ENCODE data around the gene VPS51.
"Not testable (repeated sequence)": the region's sequence is repeated elsewhere in the genome, so short reads cannot be mapped to it uniquely, and the experiment has no call there.

VPS51 gene

DNA sequence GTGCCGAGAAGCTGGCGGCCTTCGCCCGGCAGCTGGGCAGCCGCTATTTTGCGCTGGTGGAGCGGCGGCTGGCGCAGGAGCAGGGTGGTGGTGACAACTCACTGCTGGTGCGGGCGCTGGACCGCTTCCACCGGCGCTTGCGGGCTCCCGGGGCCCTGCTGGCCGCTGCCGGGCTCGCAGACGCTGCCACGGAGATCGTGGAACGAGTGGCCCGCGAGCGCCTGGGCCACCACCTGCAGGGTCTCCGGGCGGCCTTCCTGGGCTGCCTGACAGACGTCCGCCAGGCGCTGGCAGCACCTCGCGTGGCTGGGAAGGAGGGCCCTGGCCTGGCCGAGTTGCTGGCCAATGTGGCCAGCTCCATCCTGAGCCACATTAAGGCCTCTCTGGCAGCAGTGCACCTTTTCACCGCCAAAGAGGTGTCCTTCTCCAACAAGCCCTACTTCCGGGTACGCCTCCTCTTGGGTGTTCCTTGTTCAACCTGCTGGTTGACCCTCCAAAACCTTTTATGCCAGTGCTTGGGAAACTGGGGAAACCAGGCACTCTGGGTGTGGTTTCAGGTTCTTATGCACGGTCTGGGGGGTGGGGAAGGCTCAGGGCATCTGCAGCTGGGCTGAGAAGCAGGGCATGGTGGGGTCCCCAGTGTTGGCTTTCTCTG lies 12.6 kb downstream of the VPS51 start:
- no peak for DNase-seq

GRCh38 chr11:65109231-65110198 lies 13.5 kb downstream of the VPS51 start:
- DNase-seq: no peak

DNA sequence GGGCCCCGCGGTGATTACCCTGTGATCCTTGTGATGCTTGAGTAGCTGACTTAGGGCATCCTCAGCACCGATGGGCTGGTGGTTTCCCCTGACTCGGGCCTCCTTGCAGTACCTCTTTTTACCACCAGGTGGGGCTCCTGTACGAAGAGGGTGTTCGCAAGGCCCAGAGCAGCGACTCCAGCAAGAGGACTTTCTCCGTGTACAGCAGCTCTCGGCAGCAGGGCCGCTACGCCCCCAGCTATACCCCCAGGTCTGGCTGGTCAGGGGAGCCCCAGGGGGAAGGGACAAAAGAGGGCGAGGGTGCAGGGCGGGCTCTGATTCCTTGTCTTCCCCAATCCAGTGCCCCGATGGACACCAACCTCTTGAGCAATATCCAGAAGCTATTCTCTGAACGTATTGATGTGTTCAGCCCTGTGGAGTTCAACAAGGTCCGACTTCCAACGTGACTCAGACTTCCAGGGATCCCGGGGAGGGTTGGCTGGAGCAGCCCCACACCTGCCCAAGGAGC lies 14.4 kb downstream of the VPS51 start:
- peak; percentile 97 for DNase-seq

- no peak for DNase-seq
These were observed 15.2 kb downstream of the VPS51 start for GRCh38 chr11:65111159-65111743.

DNA sequence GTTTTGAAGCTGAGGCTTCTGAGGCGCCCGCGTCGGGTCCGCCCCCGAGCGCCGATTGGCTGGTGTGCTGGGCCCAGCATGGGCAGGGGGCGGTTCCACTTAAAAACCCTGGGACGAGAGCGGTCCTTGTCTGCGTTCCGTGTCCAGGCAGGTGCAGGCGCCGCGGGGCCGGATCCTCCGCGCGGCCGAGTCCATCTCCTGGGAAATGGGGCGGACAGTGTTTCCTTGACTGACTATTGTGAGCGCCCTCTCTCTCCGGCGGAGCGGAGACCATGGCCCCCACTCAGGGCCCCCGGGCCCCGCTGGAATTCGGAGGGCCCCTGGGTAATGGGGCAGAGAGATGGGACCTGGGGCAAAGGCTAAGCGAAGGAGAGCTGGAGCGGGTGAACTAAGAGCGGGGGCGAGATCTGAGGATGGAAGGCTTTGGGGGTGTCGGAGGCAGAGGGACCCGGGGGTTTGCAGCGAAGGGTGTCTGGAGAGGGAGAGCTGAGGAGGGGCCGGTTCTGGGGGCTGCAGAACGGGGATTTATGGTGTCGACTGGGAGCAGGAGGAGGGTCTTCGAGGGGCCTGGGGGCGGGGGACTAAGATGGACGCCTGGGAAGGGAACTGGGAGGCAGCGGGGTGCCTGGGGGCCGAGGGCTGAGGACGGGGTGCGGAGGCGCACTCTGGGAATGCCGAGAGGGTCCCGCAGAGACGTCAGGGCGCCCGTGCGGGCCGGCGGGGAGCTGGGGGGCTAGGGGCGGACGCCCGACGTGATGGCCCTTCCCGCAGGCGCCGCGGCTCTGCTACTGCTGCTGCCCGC lies 15.9 kb downstream of the VPS51 start, which contains the start of gene TM7SF2:
Gene TM7SF2, plus strand, starts transcription at position 129 of the 802 bp plus-strand sequence. Its CDS starts 144 bp downstream, at position 273.
- peak; percentile 93 for DNase-seq

DNA sequence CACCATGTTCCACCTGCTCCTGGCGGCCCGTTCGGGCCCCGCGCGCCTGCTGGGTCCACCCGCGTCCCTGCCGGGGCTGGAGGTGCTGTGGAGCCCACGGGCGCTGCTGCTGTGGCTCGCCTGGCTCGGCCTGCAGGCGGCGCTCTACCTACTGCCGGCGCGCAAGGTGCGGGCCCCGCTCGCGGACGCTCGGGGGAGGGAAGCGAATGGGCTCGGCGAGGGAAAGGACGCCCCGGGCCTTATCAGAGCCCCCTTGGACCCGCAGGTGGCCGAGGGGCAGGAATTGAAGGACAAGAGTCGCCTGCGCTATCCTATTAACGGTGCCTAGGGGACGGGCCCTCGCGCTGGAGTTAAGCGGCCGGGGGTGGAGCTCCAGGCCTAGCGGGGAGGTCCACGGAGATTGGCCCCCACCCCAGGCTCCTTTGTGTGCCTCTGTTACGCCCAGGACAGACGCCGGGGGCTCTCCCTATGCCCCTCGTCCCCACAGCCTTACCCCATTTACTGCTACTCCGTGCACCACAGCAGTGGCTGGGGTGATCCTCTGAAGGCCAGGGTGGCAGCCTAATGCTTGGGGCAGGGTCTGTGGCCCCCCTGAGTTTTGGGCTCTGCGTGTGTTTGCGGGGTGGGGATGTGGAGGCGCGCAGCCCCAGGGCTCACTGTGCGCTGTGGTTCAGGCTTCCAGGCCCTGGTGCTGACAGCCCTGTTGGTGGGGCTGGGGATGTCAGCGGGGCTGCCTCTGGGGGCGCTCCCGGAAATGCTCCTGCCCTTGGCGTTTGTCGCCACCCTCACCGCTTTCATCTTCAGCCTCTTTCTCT lies 16.7 kb downstream of the VPS51 start:
- DNase-seq: peak; percentile 74

DNA sequence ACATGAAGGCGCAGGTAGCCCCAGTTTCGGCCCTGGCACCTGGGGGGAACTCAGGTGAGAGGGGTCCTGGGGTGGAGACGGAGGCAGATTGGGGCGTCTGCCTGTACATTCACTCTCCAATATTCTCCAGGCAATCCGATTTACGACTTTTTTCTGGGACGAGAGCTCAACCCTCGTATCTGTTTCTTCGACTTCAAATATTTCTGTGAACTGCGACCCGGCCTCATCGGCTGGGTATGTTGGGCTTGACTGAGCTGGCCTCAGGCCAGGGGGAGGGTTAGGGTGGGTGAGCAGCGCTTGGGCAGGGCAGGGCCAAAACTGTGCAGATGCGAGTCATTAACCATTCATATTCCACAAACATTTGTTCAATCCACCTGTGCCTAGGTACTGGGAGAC lies 17.3 kb downstream of the VPS51 start:
- no peak for DNase-seq

DNA sequence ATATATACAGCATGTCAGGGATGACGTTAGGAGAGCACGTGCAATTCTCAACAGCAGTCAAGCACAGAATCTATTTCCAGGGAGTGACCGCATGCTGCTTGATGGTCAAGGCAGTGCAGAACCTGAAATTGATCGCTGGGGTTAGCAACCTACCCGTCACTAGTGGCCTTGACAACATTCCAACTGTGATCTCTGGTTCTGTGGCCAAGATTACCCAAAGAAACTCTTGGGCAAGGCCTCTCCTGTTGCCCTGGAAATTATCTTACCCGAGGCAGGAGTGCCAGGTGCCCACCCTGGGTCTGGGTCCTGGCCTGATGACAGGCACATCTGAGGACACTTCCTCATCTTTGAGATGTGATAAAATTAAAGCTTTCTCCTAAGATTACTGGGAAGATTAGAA lies 17.8 kb downstream of the VPS51 start:
- no peak for DNase-seq

- no peak for DNase-seq
These were observed 18.6 kb downstream of the VPS51 start for GRCh38 chr11:65114538-65115171.

- no peak for DNase-seq
These were observed 19.5 kb downstream of the VPS51 start for GRCh38 chr11:65115361-65116082.

- peak; percentile 61 for DNase-seq
These were observed 20.6 kb downstream of the VPS51 start for GRCh38 chr11:65116370-65117205.

DNA sequence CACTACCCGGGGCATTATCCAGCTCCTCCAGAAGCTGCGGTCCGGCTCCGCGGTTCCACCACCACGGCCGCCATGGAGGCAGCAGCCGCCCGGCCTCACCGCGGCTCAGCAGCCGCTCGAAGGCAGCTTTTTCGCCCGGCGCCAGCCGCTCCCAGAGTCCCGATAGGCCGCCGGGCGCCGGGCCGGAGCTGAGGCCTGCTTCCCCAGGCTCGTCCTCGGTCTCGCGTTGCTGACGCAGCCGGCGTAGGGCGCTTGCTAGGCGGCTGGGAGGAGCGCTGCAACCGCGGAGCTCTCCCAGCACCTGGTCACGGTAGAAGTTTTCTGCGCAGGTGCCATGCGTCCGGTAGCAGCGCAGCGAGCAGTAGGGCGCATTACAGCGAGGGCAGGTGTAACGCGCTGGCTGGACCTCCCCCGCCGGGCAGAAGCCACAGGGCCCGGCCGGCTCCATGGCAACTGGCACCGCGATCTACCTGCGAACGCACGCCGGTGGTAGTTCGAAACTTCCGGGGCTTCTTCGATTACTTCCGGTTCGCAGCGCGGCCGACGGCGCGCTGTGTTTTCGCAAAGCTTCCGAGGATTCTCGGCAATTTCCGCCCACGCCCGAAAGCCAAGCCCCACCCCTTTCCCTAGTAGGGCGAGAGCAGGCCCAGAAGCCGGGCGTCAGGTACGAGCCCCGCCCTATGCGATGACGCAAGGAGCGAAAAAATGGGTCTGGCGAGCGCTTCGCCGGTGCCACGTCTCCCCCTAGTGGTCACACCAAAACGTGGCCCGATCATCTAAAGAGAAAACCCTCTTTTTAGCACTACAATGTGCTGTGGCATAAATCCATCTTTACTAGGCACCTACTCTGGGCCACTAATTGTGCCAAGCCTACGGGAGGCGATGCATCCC lies 21.4 kb downstream of the VPS51 start, which contains the start of gene ZNHIT2:
Gene ZNHIT2, minus strand, starts transcription at position 496 of the 891 bp plus-strand sequence. Its CDS starts 48 bp downstream, at position 448.
- DNase-seq: peak; percentile 100

- DNase-seq: no peak
These were observed 22.3 kb downstream of the VPS51 start for GRCh38 chr11:65118097-65118837.

GRCh38 chr11:65118891-65119669 lies 23.1 kb downstream of the VPS51 start:
- not testable (repeated sequence) for DNase-seq

- DNase-seq: no peak
These were observed 23.6 kb downstream of the VPS51 start for GRCh38 chr11:65119670-65119995.

- DNase-seq: no peak
These were observed 24.8 kb downstream of the VPS51 start for GRCh38 chr11:65120831-65121230.

- DNase-seq: no peak
These were observed 25.4 kb downstream of the VPS51 start for GRCh38 chr11:65121447-65121864.

Measured in stimulated activated CD4-positive, alpha-beta T cell treated with anti-CD3 and anti-CD28 coated beads, Interleukin-12 subunit alpha, Interleukin-12 subunit beta, amount 100 ng/mL, for 4 hours (primary cell).